Lower leg skin (tissue), 3 donors: ENCODE results near the gene LARP1.

Experiments
- CTCF ChIP-seq, 3 donors: fragments of 450-650 bp; IDR thresholded peaks; one replicate each; pipeline ENCODE4 v1.5.1; 2016; ENCODE audit warnings: antibody characterized with exemption in 3 of 3, mild to moderate bottlenecking in 3 of 3, moderate library complexity in 2 of 3
- POLR2A ChIP-seq, 2 donors: fragments of 450-650 bp; IDR thresholded peaks; one replicate each; pipeline ENCODE4 v1.6.1; 2016 to 2017; ENCODE audit warnings: antibody characterized with exemption in 2 of 2, mild to moderate bottlenecking in 1 of 2, moderate library complexity in 1 of 2

GRCh38 chr5:154783774-154784460, 28.7 kb downstream of the LARP1 start:
- TF ChIP-seq CTCF (IDR thresholded peaks at IDR 0.05) (no peak), POLR2A (IDR thresholded peaks at IDR 0.05) (no peak)
